ENCODE measurements around the gene C14orf39.

The C14orf39 gene, protein sequence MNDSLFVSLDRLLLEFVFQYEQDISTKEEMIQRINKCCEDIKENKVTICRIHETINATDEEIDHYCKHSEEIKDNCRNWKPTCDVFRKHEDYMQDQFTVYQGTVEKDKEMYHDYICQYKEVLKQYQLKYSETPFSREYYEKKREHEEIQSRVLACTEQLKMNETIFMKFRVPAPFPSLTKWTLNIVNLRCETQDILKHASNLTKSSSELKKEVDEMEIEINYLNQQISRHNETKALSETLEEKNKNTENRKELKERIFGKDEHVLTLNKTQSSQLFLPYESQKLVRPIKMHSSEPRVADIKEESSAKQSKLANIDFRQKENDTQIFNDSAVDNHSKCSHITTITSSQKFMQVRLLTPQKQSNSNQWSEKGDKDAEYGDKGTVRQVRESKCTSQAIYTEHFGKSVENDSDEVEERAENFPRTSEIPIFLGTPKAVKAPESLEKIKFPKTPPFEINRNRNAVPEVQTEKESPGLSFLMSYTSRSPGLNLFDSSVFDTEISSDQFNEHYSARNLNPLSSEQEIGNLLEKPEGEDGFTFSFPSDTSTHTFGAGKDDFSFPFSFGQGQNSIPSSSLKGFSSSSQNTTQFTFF

DNA sequence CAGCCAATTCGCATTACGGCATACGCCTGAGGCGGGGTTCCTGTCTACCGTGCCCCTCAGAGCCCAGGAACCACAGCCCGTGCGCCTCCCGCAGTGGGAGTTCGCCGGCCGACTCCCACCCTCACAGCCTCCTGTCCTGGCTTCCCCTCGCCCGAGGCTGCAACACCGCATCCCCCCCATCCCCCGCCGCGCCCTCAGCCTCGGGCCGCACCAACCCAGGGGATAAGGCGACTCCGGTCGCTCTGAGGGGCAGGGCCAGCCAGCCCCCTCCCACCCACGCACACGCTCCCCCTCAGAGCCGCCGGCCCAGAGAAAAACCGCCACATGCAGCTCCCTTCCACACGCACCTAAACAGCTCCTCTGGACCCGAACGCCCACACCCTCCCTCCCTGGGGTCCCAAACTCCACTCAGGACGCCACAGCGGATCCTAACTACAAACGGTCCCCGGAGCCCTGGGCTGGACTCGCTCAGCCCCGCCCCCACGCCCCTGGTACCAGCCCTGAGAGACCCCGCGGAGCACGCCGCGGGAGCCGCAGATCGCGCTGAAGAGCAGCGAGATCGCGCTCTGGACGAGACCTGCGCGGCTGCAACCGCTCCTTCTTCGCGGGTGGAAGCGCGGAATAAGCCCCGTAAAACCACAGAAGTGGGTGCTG lies at the start of gene C14orf39:
TSS of gene C14orf39 (minus strand) at position 466 of the 654 bp plus-strand sequence. CDS start 985 bp downstream, outside the sequence.
- no peak for DNase-seq (ENCODE audit: extremely low read depth, low read depth)
- TF ChIP-seq, protein P1, sequence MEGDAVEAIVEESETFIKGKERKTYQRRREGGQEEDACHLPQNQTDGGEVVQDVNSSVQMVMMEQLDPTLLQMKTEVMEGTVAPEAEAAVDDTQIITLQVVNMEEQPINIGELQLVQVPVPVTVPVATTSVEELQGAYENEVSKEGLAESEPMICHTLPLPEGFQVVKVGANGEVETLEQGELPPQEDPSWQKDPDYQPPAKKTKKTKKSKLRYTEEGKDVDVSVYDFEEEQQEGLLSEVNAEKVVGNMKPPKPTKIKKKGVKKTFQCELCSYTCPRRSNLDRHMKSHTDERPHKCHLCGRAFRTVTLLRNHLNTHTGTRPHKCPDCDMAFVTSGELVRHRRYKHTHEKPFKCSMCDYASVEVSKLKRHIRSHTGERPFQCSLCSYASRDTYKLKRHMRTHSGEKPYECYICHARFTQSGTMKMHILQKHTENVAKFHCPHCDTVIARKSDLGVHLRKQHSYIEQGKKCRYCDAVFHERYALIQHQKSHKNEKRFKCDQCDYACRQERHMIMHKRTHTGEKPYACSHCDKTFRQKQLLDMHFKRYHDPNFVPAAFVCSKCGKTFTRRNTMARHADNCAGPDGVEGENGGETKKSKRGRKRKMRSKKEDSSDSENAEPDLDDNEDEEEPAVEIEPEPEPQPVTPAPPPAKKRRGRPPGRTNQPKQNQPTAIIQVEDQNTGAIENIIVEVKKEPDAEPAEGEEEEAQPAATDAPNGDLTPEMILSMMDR (IDR thresholded peaks at IDR 0.05; ENCODE audit: low read depth, low read length), result no peak

GRCh38 chr14:60532442-60532841 lies 46.6 kb upstream of the C14orf39 start:
- TF ChIP-seq, protein P1 (IDR thresholded peaks at IDR 0.05; ENCODE audit: low read depth, low read length), result no peak
- no peak for DNase-seq (ENCODE audit: extremely low read depth, low read depth)

GRCh38 chr14:60515511-60516289 lies 29.8 kb upstream of the C14orf39 start:
- no peak for DNase-seq (ENCODE audit: extremely low read depth, low read depth)
- TF ChIP-seq, protein P1 (IDR thresholded peaks at IDR 0.05; ENCODE audit: low read depth, low read length), result no peak

GRCh38 chr14:60514741-60515491 lies 29.1 kb upstream of the C14orf39 start:
- no peak for DNase-seq (ENCODE audit: extremely low read depth, low read depth)
- TF ChIP-seq, protein P1 (IDR thresholded peaks at IDR 0.05; ENCODE audit: low read depth, low read length), result peak; percentile 3

DNA sequence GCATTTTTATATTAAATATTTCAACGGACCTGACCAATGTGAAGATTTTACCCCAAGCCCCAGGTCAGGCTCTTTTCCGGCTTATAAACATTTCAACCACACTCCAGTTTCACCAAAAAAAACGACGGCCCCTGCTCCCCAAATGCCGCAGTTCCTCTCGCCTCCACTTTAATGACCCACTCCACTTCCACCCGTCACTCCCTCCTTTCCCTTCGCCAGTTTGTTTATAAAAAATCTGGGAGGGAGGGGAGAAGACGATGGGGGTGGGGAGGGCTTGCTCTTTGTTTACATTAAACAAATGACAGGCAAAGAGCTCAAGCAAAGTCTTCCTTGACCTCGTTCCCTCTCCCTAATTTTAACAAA lies 28.5 kb upstream of the C14orf39 start:
- no peak for DNase-seq (ENCODE audit: extremely low read depth, low read depth)

GRCh38 chr14:60512973-60513571 lies 27.2 kb upstream of the C14orf39 start:
- TF ChIP-seq, protein P1 (IDR thresholded peaks at IDR 0.05; ENCODE audit: low read depth, low read length), result no peak
- DNase-seq (ENCODE audit: extremely low read depth, low read depth), result no peak

More for the DNA sequence above, 28.5 kb upstream of the C14orf39 start:
- TF ChIP-seq, protein P1 (IDR thresholded peaks at IDR 0.05; ENCODE audit: low read depth, low read length), result no peak

All from AG09319 (cell line).